NB4 (cell line): ENCODE results near the gene CRYGC.
"Not testable (repeated sequence)": the region's sequence is repeated elsewhere in the genome, so short reads cannot be mapped to it uniquely, and the experiment has no call there.

Experiments used
- DNase-seq: peaks from one replicate; pipeline ENCODE4 v3.0.0; 2010; ENCODE audit warnings: low read depth
- H3K4me3 ChIP-seq: one replicate; pipeline ENCODE4 v1.5.1; 2011; ENCODE audit warnings: mild to moderate bottlenecking, low read depth, low read length, moderate library complexity
- CTCF ChIP-seq: IDR thresholded peaks from one replicate; pipeline ENCODE4 v1.5.1; 2012; ENCODE audit warnings: low read depth, low read length
- MAX ChIP-seq: IDR thresholded peaks from 2 replicates; pipeline ENCODE4 v1.6.1; 2011; ENCODE audit warnings: low read depth, low read length
- MYC ChIP-seq: IDR thresholded peaks from 2 replicates; pipeline ENCODE4 v1.6.1; 2011; ENCODE audit warnings: low read depth, low read length
- POLR2A ChIP-seq: IDR thresholded peaks from 2 replicates; pipeline ENCODE4 v1.6.1; 2011; ENCODE audit warnings: mild to moderate bottlenecking; ENCODE audit not compliant: insufficient read length; ENCODE audit errors: extremely low read depth

The CRYGC gene

GRCh38 chr2:208142925-208143799, 13.5 kb upstream of the CRYGC start:
- TF ChIP-seq CTCF (no peak), MAX (no peak)
- DNase-seq: no peak

GRCh38 chr2:208142240-208142924, 12.8 kb upstream of the CRYGC start:
- TF ChIP-seq POLR2A (no peak), CTCF (no peak), MYC (no peak), MAX (no peak)
- no peak for DNase-seq
- no peak overlapping the region for H3K4me3 ChIP-seq

More at GRCh38 chr2:208142925-208143799, 13.5 kb upstream of the CRYGC start:
- no peak overlapping the region for H3K4me3 ChIP-seq

- no peak overlapping the region for H3K4me3 ChIP-seq
- no peak for DNase-seq
- no peak for TF ChIP-seq POLR2A
- TF ChIP-seq MAX: no peak
- no peak for TF ChIP-seq CTCF
- TF ChIP-seq MYC: no peak
Observed at GRCh38 chr2:208139447-208139846, 9.8 kb upstream of the CRYGC start.

- not testable (repeated sequence) for H3K4me3 ChIP-seq, DNase-seq
Observed at GRCh38 chr2:208138334-208138733, 8.7 kb upstream of the CRYGC start.

GRCh38 chr2:208136716-208137094, 7.1 kb upstream of the CRYGC start:
- H3K4me3 ChIP-seq: no peak overlapping the region
- TF ChIP-seq POLR2A (no peak), MYC (no peak)
- DNase-seq: no peak

- DNase-seq: no peak
- TF ChIP-seq POLR2A (no peak), MAX (no peak), MYC (no peak), CTCF (no peak)
- H3K4me3 ChIP-seq: no peak overlapping the region
Observed at GRCh38 chr2:208135794-208136715, 6.4 kb upstream of the CRYGC start.
